Skeletal muscle cell (primary cell): ENCODE data around the gene ZFPL1.
A peak's percentile ranks its signal among the peaks of the same experiment; 100 is the strongest.
"Not testable (repeated sequence)": the region's sequence is repeated elsewhere in the genome, so short reads cannot be mapped to it uniquely, and the experiment has no call there.

ENCODE experiments used
- DNase-seq: peaks from one replicate; pipeline ENCODE4 v3.0.0-alpha.2; 2010; ENCODE audit warnings: low read depth
- H3K4me3 ChIP-seq: 2 replicates; pipeline ENCODE4 v1.5.1; 2011; ENCODE audit warnings: low read depth, mild to moderate bottlenecking, control low read depth, low read length, moderate library complexity

ZFPL1 gene

GRCh38 chr11:65111744-65112545 is 27.9 kb downstream of the ZFPL1 start, which contains the start of gene TM7SF2:
TSS of gene TM7SF2 (plus strand) at chr11:65111872. CDS start at chr11:65112016, 144 bp downstream.
- H3K4me3 ChIP-seq: peak within 1 kb of the TSS; percentile 56
- DNase-seq: peak; percentile 62

GRCh38 chr11:65112546-65113360 is 28.7 kb downstream of the ZFPL1 start:
- no peak for DNase-seq
- peak overlapping the region; percentile 56 for H3K4me3 ChIP-seq

GRCh38 chr11:65113361-65113756 is 29.3 kb downstream of the ZFPL1 start:
- peak overlapping the region; percentile 56 for H3K4me3 ChIP-seq
- no peak for DNase-seq

DNA sequence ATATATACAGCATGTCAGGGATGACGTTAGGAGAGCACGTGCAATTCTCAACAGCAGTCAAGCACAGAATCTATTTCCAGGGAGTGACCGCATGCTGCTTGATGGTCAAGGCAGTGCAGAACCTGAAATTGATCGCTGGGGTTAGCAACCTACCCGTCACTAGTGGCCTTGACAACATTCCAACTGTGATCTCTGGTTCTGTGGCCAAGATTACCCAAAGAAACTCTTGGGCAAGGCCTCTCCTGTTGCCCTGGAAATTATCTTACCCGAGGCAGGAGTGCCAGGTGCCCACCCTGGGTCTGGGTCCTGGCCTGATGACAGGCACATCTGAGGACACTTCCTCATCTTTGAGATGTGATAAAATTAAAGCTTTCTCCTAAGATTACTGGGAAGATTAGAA is 29.8 kb downstream of the ZFPL1 start:
- no peak for DNase-seq
- H3K4me3 ChIP-seq: no peak overlapping the region

GRCh38 chr11:65114538-65115171 is 30.6 kb downstream of the ZFPL1 start:
- no peak overlapping the region for H3K4me3 ChIP-seq
- no peak for DNase-seq

DNA sequence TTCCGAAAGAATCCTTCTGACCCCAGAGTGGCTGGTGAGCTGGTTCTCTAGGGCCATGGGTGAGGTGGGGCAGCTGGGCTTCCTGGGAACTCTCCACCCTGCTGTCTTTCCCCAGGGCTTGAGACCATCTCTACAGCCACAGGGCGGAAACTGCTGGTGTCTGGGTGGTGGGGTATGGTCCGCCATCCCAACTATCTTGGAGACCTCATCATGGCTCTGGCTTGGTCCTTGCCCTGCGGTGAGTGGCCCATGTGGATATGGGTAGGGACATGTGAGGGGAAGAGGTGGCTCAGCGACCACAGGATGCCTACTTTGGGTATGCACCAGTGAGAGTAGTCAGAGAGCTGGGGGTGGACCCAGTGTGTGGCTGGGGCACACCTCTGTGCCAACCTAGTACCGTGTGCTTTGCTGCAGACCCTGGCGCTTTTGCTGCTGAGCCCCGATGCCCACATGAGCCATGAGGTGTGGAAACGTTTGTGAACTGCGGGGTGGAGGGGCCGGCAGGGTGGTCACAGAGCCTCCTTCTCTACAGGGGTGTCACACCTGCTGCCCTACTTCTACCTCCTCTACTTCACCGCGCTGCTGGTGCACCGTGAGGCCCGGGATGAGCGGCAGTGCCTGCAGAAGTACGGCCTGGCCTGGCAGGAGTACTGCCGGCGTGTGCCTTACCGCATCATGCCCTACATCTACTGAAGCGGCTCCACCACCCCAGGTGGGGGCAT is 31.5 kb downstream of the ZFPL1 start:
- no peak for DNase-seq
- no peak overlapping the region for H3K4me3 ChIP-seq

- H3K4me3 ChIP-seq: peak overlapping the region; percentile 79
- no peak for DNase-seq
These were observed 32.6 kb downstream of the ZFPL1 start for GRCh38 chr11:65116370-65117205.

- H3K4me3 ChIP-seq: peak within 1 kb of the TSS; percentile 79
These were observed 33.4 kb downstream of the ZFPL1 start, which contains the start of gene ZNHIT2 for GRCh38 chr11:65117206-65118096. TSS of gene ZNHIT2 (minus strand) at chr11:65117701. CDS start at chr11:65117653, 48 bp downstream.

GRCh38 chr11:65118097-65118837 is 34.2 kb downstream of the ZFPL1 start:
- no peak for DNase-seq
- H3K4me3 ChIP-seq: no peak overlapping the region

More at GRCh38 chr11:65117206-65118096, 33.4 kb downstream of the ZFPL1 start, which contains the start of gene ZNHIT2:
- peak; percentile 92 for DNase-seq

GRCh38 chr11:65118891-65119669 is 35.1 kb downstream of the ZFPL1 start:
- DNase-seq, H3K4me3 ChIP-seq: not testable (repeated sequence)

DNA sequence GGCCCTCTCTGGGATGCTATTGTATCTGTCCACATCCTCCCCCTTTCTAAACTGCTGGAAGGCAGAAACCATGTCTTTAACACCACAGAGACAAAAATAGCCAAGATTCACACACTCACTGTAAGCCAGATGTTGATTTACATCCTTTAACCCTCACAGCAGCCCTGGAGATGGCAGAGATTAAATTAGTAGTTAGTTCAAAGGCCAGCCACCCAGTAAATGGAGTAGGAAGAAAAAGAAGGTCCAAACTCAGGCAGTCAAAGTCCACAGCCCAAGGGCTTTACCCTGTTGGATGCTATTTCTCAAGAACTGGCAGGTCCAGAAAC is 35.6 kb downstream of the ZFPL1 start:
- no peak overlapping the region for H3K4me3 ChIP-seq
- DNase-seq: no peak

DNA sequence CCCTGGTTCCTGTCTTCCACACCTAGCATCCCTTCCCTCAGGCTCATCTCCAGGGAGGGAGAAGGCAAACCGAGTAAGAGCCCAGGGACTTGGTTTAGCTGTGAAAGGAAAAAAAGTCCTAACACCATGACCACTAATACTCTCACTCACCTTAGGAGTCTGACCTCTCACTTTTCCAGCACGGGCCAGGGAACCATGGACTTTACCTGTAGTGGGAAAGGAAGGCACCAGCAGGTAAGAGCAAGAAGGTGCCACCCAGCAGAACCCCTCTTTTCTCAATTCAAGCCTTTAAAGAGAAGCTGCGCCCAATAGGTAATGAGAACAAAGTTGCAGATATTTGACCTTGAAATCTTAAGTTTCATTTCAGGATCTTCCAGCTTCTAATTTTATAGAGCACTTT is 36.8 kb downstream of the ZFPL1 start:
- peak overlapping the region; percentile 96 for H3K4me3 ChIP-seq
- no peak for DNase-seq

- no peak for DNase-seq
- H3K4me3 ChIP-seq: peak overlapping the region; percentile 96
These were observed 37.4 kb downstream of the ZFPL1 start for GRCh38 chr11:65121447-65121864.

GRCh38 chr11:65121865-65122696 is 38.1 kb downstream of the ZFPL1 start, which contains the start of the genes FAU and MRPL49:
TSS of gene FAU (minus strand) at chr11:65122134. CDS start at chr11:65121813, 321 bp downstream.
TSS of gene MRPL49 (plus strand) at chr11:65122321. CDS start at chr11:65122347, 26 bp downstream.
- peak; percentile 88 for DNase-seq
- H3K4me3 ChIP-seq: peak within 1 kb of the TSS; percentile 96
